Neural progenitor cell (in vitro differentiated cells): ENCODE data around the gene ANO2. TPM values are rescaled to one million over a fixed set of nuclear protein-coding genes. Genes with fewer than 3 reads are reported as not detected.

ENCODE experiments used
- DNase-seq: peaks from one replicate; pipeline ENCODE4 v3.0.0-alpha.2; 2016; ENCODE audit warnings: low spot score
- H2AFZ ChIP-seq: fragments of 200-600 bp; sonication (generic); replicated peaks from 2 replicates; pipeline ENCODE4 v1.6.1; 2016; ENCODE audit warnings: antibody characterized with exemption
- H3F3A ChIP-seq: fragments of 200-600 bp; sonication (generic); 2 replicates; pipeline ENCODE4 v1.6.1; 2016; ENCODE audit warnings: antibody characterized with exemption, low read depth
- H3K27ac ChIP-seq: fragments of 200-600 bp; sonication (generic); 2 replicates; pipeline ENCODE4 v1.5.1; 2016; ENCODE audit warnings: mild to moderate bottlenecking
- H3K27me3 ChIP-seq: fragments of 200-600 bp; sonication (generic); 2 replicates; pipeline ENCODE4 v1.6.1; 2016; ENCODE audit warnings: mild to moderate bottlenecking, moderate library complexity
- H3K36me3 ChIP-seq: fragments of 200-600 bp; sonication (generic); 2 replicates; pipeline ENCODE4 v1.5.1; 2016
- H3K4me1 ChIP-seq: fragments of 200-600 bp; sonication (generic); 2 replicates; pipeline ENCODE4 v1.6.1; 2016; ENCODE audit warnings: mixed run types
- H3K4me2 ChIP-seq: fragments of 200-600 bp; sonication (generic); 2 replicates; pipeline ENCODE4 v1.6.1; 2016
- H3K4me3 ChIP-seq: fragments of 200-600 bp; sonication (generic); 2 replicates; pipeline ENCODE4 v1.5.1; 2016
- H3K79me2 ChIP-seq: fragments of 200-600 bp; sonication (generic); 2 replicates; pipeline ENCODE4 v1.6.1; 2016; ENCODE audit warnings: low read depth
- H3K9ac ChIP-seq: fragments of 200-600 bp; sonication (generic); 2 replicates; pipeline ENCODE4 v1.6.1; 2016
- H3K9me3 ChIP-seq: fragments of 200-600 bp; sonication (generic); 2 replicates; pipeline ENCODE4 v1.5.1; 2016; ENCODE audit warnings: low read depth
- H4K20me1 ChIP-seq: fragments of 200-600 bp; sonication (generic); 2 replicates; pipeline ENCODE4 v1.6.1; 2016; ENCODE audit warnings: low read depth
- H3K27ac Mint-ChIP-seq: 3 replicates; pipeline ENCODE4 v1.8.0; 2021; ENCODE audit warnings: mixed read lengths
- H3K27me3 Mint-ChIP-seq: 2 replicates; pipeline ENCODE4 v1.8.0; 2022; ENCODE audit warnings: low read depth, mild to moderate bottlenecking, inconsistent platforms, moderate library complexity, mixed read lengths; ENCODE audit not compliant: insufficient read depth
- H3K36me3 Mint-ChIP-seq: 3 replicates; pipeline ENCODE4 v1.8.0; 2021; ENCODE audit warnings: mixed read lengths
- H3K4me1 Mint-ChIP-seq: 3 replicates; pipeline ENCODE4 v1.8.0; 2021; ENCODE audit warnings: mixed read lengths
- H3K4me3 Mint-ChIP-seq: 3 replicates; pipeline ENCODE4 v1.8.0; 2021; ENCODE audit warnings: mild to moderate bottlenecking, moderate library complexity, mixed read lengths
- H3K9me3 Mint-ChIP-seq: 3 replicates; pipeline ENCODE4 v1.8.0; 2020; ENCODE audit warnings: mixed read lengths
- EZH2 ChIP-seq: fragments of 200-600 bp; sonication (generic); IDR thresholded peaks from 2 replicates; pipeline ENCODE4 v1.6.1; 2017; ENCODE audit warnings: antibody characterized with exemption, mild to moderate bottlenecking, moderate library complexity
- EZH2phosphoT487 ChIP-seq: fragments of 200-600 bp; sonication (generic); IDR thresholded peaks from 2 replicates; pipeline ENCODE4 v1.6.1; 2017; ENCODE audit warnings: antibody characterized with exemption
- total RNA-seq: library from RNA; depleted of rRNA; stranded (reverse); fragments of >200 nt; gene quantifications from 2 replicates; pipeline ENCODE4 v1.2.3, GENCODE V29; 2015; ENCODE audit warnings: low replicate concordance
- TF ChIP-seq, protein P1 (sequence below): fragments of 200-600 bp; sonication (generic); IDR thresholded peaks from 2 replicates; pipeline ENCODE4 v1.5.1; 2017; ENCODE audit warnings: antibody characterized with exemption, mild to moderate bottlenecking

Gene ANO2
- total RNA-seq, 1 donor from 2014 or later: 4.8 TPM

GRCh38 chr12:5520831-5521230, 424.2 kb downstream of the ANO2 start:
- H3K27ac ChIP-seq: no peak overlapping the region
- Mint-ChIP-seq H3K9me3 (no peaks in the 10 kb centered on the region), H3K4me1 (peaks cover 10% of the 10 kb centered on the region), H3K27ac (no peak overlapping the region), H3K27me3 (peaks cover 11% of the 10 kb centered on the region), H3K4me3 (no peak overlapping the region), H3K36me3 (no peaks in the 10 kb centered on the region)
- H3K4me1 ChIP-seq: peaks cover 22% of the 10 kb centered on the region
- no peaks in the 10 kb centered on the region for H3K79me2 ChIP-seq
- DNase-seq: no peak
- TF ChIP-seq EZH2phosphoT487 (no peak), EZH2 (no peak)
- TF ChIP-seq, protein P1, sequence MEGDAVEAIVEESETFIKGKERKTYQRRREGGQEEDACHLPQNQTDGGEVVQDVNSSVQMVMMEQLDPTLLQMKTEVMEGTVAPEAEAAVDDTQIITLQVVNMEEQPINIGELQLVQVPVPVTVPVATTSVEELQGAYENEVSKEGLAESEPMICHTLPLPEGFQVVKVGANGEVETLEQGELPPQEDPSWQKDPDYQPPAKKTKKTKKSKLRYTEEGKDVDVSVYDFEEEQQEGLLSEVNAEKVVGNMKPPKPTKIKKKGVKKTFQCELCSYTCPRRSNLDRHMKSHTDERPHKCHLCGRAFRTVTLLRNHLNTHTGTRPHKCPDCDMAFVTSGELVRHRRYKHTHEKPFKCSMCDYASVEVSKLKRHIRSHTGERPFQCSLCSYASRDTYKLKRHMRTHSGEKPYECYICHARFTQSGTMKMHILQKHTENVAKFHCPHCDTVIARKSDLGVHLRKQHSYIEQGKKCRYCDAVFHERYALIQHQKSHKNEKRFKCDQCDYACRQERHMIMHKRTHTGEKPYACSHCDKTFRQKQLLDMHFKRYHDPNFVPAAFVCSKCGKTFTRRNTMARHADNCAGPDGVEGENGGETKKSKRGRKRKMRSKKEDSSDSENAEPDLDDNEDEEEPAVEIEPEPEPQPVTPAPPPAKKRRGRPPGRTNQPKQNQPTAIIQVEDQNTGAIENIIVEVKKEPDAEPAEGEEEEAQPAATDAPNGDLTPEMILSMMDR: no peak
- H3K4me2 ChIP-seq: no peak overlapping the region
- H2AFZ ChIP-seq: no peak overlapping the region
- no peaks in the 10 kb centered on the region for H3K36me3 ChIP-seq
- H4K20me1 ChIP-seq: no peaks in the 10 kb centered on the region
- no peak overlapping the region for H3K9ac ChIP-seq
- no peaks in the 10 kb centered on the region for H3K27me3 ChIP-seq
- H3K4me3 ChIP-seq: no peak overlapping the region
- no peaks in the 10 kb centered on the region for H3F3A ChIP-seq
- H3K9me3 ChIP-seq: no peaks in the 10 kb centered on the region

- Mint-ChIP-seq H3K27ac (no peak overlapping the region), H3K36me3 (no peaks in the 10 kb centered on the region), H3K9me3 (no peaks in the 10 kb centered on the region), H3K4me3 (no peak overlapping the region), H3K4me1 (peaks cover 10% of the 10 kb centered on the region), H3K27me3 (peaks cover 11% of the 10 kb centered on the region)
- H2AFZ ChIP-seq: no peak overlapping the region
- TF ChIP-seq EZH2: no peak
- no peak for TF ChIP-seq EZH2phosphoT487
- TF ChIP-seq, protein P1: no peak
- no peaks in the 10 kb centered on the region for H3K79me2 ChIP-seq
- H3K4me3 ChIP-seq: no peak overlapping the region
- no peaks in the 10 kb centered on the region for H4K20me1 ChIP-seq
- H3K4me1 ChIP-seq: peaks cover 22% of the 10 kb centered on the region
- no peak overlapping the region for H3K9ac ChIP-seq
- H3K27me3 ChIP-seq: no peaks in the 10 kb centered on the region
- no peaks in the 10 kb centered on the region for H3K36me3 ChIP-seq
- no peak overlapping the region for H3K27ac ChIP-seq
- DNase-seq: no peak
- no peaks in the 10 kb centered on the region for H3F3A ChIP-seq
- H3K9me3 ChIP-seq: no peaks in the 10 kb centered on the region
- no peak overlapping the region for H3K4me2 ChIP-seq
Measured at GRCh38 chr12:5520037-5520436, 425.0 kb downstream of the ANO2 start.

DNA sequence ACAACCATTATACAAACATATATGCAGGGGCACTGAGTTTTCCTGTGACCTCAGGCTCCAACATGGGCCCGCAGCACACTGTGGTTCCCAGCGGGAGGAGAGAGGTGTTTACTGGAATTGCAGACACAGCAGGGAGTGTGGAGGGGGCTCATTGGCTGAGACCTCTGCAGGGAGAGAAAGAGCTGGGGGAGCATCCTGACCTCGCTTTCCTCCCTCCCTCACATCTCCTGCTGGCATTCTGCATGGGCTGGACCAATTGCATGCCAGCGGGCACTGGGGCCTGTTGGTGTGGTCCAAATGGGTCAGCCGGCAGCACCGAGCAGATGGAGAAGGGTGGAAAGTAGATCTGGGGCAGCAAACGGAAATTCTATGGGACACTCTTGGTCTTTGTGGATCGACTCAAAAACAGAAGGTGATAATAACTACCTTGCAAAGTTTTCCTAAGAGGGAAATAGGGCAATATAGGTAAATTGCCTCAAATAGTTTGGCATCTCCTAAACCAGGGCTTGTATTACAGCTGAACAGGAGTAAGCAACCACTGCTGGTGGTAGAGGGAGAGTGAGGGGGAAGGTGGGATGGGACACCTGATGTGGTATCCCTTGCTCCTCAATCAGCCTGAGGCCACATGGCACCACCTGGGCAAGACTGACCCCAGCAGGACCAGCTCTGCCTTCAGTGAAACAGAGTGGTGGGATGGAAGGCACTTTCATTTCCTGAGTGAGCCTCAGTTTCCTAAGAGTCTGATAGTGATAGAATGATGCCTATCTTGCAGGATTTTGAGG, 426.3 kb downstream of the ANO2 start:
- peak; percentile 30 for DNase-seq
- TF ChIP-seq EZH2: no peak
- no peak for TF ChIP-seq EZH2phosphoT487
- TF ChIP-seq, protein P1: no peak
- H3K79me2 ChIP-seq: no peaks in the 10 kb centered on the region
- no peaks in the 10 kb centered on the region for H3F3A ChIP-seq
- H3K9ac ChIP-seq: no peak overlapping the region
- H3K27ac ChIP-seq: no peak overlapping the region
- Mint-ChIP-seq H3K4me1 (peaks cover 10% of the 10 kb centered on the region), H3K27ac (no peak overlapping the region), H3K9me3 (no peaks in the 10 kb centered on the region), H3K27me3 (peaks cover 7% of the 10 kb centered on the region), H3K36me3 (no peaks in the 10 kb centered on the region), H3K4me3 (no peak overlapping the region)
- no peaks in the 10 kb centered on the region for H3K36me3 ChIP-seq
- H3K4me1 ChIP-seq: peaks cover 22% of the 10 kb centered on the region
- H3K9me3 ChIP-seq: no peaks in the 10 kb centered on the region
- H3K27me3 ChIP-seq: no peaks in the 10 kb centered on the region
- H3K4me2 ChIP-seq: no peak overlapping the region
- no peaks in the 10 kb centered on the region for H4K20me1 ChIP-seq
- H2AFZ ChIP-seq: no peak overlapping the region
- no peak overlapping the region for H3K4me3 ChIP-seq
